Hypothalamus (tissue), 51 donors: ENCODE measurements around the gene FAM9C.
A peak's percentile ranks its signal among the peaks of the same experiment; 100 is the strongest.
"Not testable (repeated sequence)": the region's sequence is repeated elsewhere in the genome, so short reads cannot be mapped to it uniquely, and the experiment has no call there.

ENCODE experiments used
- DNase-seq, 51 donors: peaks; one replicate each; lab custom pipeline; 2025; lab: John Stamatoyannopoulos, UW

The FAM9C gene

DNA sequence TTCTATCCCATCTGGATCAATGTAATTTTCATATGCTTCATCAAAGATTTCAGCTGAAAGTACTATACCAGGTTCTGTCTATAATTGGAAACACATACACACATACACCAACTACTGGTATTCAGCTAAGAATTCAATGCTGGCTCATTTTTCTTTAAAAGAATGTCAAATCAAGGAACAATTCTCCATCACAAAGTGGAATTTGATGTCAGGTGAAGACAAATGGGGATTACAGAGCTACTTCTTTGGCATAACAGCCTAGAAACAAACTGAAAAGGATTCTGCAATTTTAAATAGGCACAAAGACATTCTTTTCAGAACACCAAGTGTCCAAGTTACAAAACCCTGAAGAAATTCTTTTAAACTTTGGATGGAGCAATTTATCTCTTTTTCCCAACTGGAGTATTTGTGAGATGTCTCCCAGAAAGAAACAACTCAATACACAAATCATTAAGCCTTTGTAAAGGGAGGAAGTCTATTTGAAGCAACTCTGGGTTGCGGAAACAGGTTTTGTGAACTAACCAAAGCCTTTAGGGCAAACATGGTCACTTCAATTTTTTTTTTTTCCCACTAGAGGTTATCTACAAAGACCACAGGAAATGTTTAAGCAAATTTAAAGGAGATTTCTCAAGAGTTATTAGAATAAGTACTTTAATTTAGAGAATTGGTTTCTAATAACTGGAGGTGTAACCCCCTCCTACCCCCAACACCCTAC lies 1.9 kb upstream of the FAM9C start:
- no peak for DNase-seq

DNA sequence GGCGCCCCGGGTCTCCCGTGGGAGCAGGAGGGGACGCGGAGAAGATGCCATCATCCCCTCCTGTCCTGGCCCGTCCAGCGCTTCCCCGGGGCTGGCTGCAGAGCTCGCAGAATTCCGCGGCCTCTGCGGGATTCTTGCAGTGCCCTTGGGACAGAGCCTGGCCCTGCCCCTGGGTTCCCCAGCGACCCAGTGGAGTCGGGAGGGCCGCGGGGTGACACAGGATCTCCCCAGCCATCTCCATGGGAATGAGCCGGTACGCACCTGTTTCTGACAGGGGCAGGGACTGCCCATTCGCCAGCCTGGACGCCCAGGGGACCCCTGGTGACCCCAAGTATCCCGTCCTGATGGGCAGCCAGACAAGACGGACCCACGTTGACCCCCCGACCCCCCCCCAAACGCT lies 482 bp downstream of the FAM9C start:
- DNase-seq = no peak

DNA sequence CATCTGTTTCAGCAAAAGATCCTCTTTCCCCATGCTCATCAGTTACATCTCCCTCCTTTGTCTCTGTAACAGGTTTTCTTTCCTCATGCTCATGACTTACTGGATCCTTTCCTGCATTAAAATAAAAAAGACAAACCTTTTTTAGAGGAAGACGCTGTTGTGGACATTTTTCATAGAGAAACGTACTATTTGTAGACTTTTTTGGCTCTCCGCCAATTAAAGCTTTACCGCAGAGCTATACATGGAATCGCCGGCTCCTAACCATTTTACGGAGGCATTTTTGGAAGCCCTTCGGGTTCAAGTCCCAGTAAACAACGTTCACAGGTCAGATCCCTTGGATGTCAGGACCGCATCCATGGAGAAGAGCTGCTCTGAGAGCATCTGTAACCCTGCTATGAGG lies 1.3 kb downstream of the FAM9C start:
- DNase-seq = no peak

DNA sequence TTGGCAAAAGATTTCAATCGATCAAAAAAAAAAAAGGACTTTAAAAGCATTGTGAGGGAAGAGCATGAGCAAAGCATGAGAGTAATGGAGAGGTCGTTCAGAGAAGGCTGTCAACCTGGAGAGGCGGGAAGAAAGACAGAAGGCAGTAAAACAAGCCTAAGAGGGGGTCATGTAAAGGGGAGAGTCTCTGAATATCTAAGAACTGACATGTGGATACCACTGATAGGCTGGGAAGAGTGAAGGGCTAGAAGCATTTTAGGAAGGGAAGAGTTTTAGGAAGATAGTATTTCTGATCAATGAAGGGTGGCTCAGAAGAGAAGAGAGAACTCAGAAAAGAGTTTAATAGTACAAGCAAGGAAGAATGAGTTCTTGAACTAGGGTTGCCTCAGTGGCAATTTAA lies 7.5 kb downstream of the FAM9C start:
- DNase-seq = no peak

DNA sequence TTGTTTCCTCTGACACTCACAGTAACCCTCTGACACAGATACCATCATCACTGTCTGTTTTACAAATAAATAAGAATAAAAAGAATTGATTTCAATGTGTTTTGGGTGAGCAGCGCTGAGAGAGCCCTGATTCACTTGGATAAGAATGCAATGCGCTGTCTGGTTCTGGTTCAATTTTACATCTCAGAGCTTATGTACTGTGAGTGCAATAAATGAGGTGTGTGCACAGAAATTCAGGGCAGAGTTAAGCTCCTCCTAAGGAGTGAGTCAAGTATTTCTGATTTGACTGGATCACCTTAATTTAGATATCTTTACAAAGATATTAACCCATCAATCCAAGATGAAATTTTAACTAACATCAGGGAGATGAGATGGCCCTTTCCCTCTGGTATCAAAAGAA lies 11.2 kb downstream of the FAM9C start:
- no peak for DNase-seq

DNA sequence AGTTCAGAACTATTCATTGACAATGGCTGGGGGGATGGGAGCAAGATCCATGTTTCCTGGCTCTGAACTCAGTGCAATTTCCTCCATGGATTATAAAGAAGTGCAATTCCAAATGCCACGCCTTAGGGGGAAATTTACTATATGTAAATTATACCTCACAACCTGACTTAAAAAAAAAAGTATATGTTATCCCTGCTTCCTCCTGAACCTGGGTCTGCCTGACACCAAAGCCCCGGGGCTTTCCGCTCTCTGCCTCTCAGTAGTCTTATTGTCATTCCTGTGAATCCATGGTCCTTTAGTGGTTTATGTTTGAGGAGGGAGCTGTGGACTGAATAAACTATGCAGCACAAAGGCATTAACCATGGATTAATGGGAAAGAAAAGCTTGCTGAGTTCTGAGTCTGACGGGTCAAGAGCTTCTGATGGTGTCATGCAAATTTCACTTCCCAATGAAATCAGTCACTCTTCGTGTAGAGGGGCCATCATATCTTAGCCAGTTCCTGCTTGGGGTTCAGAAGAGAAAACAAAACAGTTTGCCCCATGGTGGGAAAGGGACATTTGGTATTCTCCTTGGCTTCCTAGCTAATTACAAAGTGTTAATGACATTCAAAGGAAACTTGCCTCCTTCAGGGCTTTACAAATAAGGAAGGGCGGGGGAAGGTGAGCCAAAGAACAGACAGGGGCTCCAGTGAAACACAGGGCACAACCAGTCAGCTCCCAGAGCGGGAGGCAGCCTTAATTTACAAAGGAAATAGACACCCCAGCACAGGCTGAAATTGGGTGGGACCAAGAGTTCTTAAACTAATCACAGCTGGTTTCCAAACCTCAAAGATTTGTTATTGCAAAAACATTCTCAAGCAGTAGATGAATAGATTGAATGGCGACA lies 14.3 kb downstream of the FAM9C start:
- no peak for DNase-seq

DNA sequence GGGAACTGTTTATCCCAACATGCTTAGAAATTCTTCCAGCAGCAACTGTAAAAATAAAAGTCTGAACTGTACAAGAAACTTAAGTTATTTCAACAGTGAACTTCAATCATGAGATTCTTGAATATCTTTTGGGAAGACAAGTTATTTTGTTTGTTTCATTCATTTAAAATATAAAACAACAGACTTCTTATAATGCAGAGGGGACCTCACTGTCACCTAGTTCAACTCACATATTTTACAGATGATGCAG lies 14.9 kb downstream of the FAM9C start:
- DNase-seq = no peak

DNA sequence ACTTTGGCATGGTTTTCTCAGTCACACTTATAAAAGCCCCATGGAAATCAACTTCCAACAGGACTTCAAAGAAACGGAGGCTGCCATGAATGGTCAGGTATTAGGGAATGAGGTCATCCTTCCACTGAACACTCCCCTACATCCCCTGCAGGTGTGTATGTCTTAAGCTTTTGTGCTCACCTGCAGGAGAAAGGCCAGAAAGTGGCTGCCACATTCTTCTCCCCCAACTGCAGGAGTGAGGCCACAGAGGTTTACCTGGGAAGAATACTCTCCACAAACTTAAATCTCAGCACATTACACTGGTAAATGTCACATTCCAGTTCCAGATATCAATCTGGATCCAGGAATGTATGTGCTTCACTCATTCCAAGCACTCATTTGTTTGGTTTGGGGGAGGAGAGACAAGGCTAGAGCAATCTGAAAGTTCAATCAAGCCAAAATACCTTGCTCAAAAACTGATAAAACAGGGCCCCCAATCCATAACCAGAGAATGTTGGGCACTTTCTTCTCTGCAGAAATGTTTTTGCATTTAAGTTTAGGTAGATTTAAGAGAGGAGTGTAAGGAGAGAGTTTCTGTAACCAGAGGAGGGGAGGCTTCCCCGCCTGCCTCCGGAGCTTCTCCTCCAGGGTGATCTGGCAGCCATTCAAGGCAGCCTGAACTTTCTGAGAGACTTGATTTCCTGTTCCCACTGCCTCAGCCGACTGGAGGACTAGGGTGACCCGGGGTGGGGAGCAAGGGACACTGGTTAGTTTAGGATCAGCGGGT lies 15.4 kb downstream of the FAM9C start:
- DNase-seq = peak in 7 of 51 donors; percentile 0 to 11 (median 2)

DNA sequence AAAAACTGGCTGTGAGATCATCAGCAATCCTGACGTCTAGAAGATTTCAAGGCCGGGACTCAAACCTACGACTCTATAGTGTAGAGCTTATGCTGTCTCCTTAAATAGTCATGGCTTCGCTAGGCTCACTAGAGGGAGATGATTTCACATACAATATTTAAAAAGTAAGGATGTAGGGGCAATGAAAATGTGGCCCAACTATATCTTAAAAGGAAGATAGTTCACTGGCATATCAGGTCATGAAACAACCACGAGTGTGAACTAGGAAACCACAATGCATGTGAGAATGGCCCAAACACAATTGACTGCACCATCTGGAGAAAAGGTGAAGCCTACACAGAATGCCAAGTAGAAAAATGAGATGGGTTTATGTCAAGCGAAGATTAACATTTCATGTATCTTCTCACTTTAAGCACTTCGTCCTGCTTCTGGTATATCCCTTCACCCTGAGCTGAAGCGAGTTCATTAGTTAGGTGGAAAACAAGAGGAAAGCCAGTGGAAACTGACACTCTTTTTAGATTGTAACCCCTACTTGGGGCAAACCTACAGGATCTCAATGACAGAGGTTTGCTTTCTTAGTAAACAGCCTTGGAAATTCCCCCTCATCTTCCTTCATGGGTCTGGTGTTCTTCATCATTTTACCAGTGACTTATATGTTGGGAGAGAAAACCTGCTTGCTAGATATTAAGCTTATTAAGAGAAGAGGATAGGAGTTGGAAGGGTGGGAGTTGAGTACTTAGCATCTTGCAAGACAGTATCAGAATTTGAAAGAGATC lies 17.4 kb downstream of the FAM9C start:
- DNase-seq = no peak

DNA sequence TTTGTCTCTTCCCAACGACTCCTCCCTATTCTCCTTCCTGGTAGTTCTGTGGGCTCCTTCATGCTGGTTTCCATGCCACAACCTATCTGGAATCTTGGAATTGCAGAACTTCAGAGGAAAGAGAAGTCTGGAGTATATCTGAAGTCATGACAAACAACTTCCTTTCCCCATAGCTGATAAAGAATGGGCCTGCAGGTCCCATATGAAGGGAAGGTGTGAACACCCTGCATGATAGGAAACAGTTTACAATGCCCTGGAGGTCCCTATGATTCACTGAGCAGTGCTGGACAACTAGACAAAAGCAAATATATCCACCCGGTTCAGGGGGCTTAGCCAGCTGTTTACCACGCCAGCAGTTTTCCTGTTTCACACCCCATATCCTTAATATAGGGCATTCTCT lies 19.4 kb downstream of the FAM9C start:
- DNase-seq = no peak

DNA sequence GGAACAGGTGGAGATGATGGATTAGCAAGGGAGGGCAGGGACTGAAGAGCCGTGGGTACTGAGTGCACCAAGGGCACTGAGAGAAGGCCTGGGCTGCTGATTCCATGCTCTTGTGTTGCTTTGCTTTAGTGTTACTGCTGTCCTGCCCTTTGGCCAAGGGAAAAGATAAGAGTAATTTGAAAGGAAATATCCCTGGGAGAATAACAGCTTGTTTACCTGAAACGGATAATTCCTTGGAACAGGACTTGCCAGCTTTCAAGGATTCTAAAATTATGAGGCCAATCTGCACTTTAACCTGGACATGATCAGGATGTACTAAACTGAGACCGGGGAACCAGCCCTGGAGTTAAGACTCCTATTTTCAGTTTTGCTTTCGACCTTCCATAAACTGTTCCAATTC lies 20.4 kb downstream of the FAM9C start:
- no peak for DNase-seq

DNA sequence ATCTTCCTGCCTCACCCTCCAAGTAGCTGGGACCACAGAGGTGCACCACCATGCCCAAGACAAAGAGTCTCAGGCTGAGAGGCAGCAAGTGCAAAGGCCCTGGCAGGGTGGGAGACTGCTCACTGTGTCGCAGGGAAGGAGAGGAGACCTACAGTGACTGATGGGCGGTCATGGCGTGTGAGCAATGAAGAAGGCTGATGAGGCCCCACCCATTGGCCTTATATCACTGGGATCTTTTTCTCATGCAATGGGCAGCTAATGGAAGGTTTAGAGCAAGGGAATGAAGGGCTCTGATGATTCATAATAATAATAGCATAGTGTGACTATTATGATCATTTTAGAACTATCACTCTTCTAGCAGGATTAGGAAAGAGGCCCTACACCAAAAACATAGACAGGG lies 20.9 kb downstream of the FAM9C start:
- no peak for DNase-seq

DNA sequence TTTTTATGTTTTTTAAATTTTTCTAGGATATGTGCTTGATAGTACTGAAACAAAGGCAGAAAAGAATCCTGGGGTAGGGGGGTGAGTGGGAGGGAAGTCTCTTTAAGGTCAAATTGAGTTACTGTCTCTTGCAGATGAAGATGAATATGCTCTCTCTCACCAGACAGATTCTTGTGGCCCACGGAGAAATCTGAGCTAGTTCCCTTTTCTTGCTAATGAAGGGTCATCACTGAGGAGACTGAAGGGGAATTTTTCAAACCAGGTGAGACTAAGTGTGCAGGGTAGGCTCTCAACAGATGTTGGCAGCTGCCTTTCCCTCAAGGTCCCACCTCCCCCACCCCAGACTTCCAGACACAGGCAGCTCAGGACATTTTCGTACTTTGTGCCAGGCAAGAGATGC lies 21.5 kb downstream of the FAM9C start:
- no peak for DNase-seq

DNA sequence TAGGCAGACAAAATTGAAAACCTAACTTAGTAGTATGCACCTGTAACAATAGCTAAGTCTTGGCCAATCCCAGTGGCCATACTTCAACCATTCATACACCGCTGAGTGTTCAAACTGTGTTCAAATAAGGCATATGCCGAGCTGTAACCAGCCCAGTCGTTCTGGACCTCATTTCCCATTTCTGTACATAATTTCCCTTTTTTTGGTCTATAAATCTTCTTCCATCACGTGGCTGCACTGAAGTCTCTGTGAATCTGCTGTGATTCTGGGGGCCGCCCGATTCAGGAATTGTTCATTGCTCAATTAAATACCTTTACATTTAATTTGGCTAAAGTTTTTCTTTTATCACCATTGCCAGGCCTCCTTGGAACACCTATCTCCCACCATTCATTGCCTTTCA lies 27.7 kb downstream of the FAM9C start:
- DNase-seq = not testable (repeated sequence)

DNA sequence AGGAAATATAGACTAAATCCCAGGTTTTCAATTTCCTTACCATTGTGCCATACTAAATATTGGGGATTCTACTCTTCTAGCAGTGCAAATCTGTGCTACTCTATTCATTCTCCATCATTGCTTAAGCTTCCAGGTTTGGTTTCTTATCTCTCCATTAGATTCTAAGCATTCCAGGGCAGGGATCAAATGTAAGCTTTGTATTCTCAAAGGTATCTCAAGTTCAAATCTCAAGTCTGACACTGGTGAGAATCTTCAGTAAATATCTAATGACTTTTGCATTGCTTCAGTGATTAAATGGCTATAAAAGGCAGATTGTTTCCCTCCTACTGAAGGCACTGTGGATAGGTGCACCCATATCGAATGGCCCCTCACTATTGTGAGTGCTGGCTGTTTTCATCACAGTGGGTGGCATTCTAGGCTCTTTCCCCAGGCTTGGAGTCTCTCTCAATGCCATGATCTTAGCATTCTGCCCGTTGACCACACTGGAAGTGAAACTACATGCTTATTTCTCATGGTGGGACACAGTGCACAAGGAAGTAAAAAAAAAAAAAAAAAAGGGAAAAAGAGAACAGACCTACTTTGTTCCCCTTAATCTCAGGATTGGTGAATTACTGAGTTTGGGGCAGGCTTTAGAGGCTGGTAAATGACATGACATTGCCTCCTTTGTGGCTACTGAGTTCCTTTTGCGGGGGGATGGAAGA lies 28.7 kb downstream of the FAM9C start:
- DNase-seq = peak in 2 of 51 donors; percentile 1 to 2

DNA sequence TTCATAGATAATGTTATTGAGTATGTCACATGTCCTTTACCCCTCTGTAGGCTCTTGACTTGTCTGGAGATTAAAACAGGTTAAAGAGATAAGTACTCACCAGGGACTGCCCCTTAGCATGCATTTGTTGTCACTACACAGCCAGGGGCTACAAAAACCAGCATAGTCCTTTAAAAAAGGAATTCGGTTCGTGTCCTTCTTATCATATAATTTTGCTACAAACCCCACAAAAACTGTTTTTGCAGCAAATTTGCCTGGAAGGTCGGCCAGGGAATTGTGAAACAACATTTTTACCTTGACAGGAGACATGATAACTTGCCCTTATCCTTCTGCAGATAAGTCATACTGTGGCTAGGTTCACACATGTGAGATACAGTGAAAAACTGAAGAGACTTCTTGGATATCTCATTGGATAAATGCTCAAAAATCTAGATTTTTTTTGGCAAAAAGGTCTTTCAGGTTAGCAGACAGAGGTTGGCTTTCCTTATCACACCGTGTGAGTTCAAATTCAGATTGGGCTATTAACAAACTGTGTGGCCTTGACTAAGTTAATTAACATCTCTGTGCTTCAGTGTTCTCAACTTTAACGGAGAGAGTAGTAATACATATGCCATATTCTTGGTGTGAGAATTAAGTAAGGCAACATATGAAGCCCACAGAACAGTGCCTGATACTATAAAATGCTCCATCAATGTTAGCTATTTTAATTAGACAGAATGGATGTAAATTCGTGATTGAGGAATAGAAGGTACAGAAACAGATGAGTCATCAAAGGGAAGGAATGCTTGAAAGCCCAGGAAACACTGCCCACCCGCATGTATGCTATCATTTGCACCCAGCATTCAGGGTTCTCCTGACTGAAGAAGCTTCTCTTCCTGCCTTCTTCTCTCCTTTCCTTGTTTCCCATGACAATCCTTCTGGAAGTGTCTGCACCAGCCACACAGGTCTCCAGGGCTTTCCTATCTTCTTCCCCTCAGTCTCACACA lies 30.0 kb downstream of the FAM9C start:
- DNase-seq = no peak

DNA sequence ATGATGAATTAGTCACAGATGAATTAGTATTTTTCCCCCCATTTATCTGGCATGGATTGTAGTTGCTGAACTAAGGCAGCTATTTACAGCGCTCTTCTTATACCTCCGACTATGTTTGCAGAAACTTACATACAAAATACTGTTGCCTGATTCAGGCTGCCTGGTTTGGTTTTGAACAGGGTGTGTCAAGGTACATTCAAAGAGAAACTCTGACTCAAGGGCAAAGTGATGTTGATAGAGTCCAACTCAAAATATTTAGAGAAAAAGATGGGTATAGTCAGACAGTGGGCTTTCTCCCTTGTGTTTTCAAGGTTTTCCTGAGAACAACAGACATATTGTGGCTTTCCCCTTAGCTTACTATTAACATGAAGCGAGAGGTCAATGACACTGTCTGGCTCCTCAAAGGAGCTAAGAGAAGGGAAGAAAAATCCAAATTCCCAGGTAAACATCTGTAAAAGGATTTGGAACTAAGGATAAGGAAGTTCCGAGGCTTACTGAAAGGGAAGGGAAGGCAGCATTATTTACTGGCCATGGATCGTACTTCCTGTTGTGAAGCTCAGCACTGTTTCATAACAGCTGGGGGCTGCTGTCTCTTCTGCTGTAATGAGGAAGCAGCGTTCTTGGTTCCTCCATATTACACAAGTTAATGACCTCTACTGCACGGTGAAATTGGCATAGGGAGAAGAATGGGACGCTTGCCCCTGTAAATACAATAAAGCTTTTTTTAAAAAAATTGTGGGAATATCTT lies 30.9 kb downstream of the FAM9C start:
- DNase-seq = peak in 1 of 51 donors; percentile 13

DNA sequence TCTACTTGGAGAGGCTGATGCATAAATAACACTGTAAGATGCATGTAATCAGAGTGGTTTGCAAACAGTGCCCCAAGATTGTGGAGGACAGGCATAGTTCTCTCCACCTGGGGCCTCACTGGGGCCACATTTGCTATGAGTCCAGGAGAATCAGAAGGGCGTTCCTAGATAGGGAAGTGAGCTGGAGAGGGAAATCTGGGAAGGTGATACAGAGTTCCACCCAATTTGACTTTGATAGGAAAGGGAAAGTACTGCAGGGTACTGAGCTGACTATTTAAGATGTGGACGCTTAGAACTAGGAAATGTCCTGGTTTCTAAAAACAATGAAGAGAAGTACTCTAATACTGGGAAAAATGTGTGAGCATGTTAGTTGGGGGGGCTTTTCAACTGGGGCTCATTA lies 33.9 kb downstream of the FAM9C start:
- DNase-seq = no peak
